K562 (cell line): Measurements from ENCODE around the gene FSD1L. TPM values are rescaled to one million over a fixed set of nuclear protein-coding genes. Genes with fewer than 3 reads are reported as not detected.

Source experiments
- ATAC-seq: fragments of 200-7000 bp; cut with Tn5 transposase; 3 replicates; pipeline ENCODE4 v1.9.1; 2020; ENCODE audit warnings: moderate library complexity
- BruUV-seq: library from RNA; stranded (reverse); fragments of 400-500 nt; replicated peaks from 2 replicates; lab custom pipeline; 2021; lab: Mats Ljungman, UMichigan
- CTCF ChIA-PET: fragments of 300-600 bp; formaldehyde crosslinking; extraction: SDS; loops from one replicate; lab custom pipeline; 2021; ENCODE audit warnings: low intra/inter-chr PET ratio; lab: Yijun Ruan, JAX
- POLR2A ChIA-PET: fragments of 300-600, 350-650 bp; sonication (Branson Sonifier 250); formaldehyde crosslinking; extraction: SDS; loops from one replicate; lab custom pipeline; 2021; ENCODE audit warnings: antibody characterized with exemption, inconsistent platforms; lab: Yijun Ruan, JAX
- DNase-seq, 4 experiments: peaks; one replicate each; pipeline versions ENCODE4 v3.0.0 to v3.0.0-alpha.2; 2011 to 2018; ENCODE audit warnings: low spot score in 3 of 4, mixed read lengths in 3 of 4; ENCODE audit errors: extremely low read depth in 1 of 4
- FAIRE-seq: peaks from 2 replicates; lab custom pipeline; 2011; peaks lifted over from hg19 to GRCh38; lab: Jason Lieb, UNC
- H2AFZ ChIP-seq: 2 replicates; pipeline ENCODE4 v1.6.0; 2011; ENCODE audit warnings: low read depth, low read length, control low read depth, inconsistent platforms
- H3K27ac ChIP-seq: fragments of 200-600 bp; 3 replicates; pipeline ENCODE4 v1.8.0; 2011; ENCODE audit warnings: low read depth, mild to moderate bottlenecking, control low read depth, inconsistent platforms, low read length, moderate library complexity, mixed read lengths; ENCODE audit errors: extremely low read depth
- H3K27me3 ChIP-seq, 2 experiments: fragments of 300-600 bp in 1 of 2; 2 replicates in 1 of 2; 3 replicates in 1 of 2; pipeline versions ENCODE4 v1.6.0 to v1.8.0; 2011; ENCODE audit warnings: inconsistent platforms in 2 of 2, low read length in 2 of 2, mild to moderate bottlenecking in 1 of 2, mixed read lengths in 1 of 2, moderate library complexity in 1 of 2; ENCODE audit not compliant: control insufficient read depth in 2 of 2, insufficient read depth in 2 of 2
- H3K36me3 ChIP-seq: fragments of 300-600 bp; 3 replicates; pipeline ENCODE4 v1.8.0; 2011; ENCODE audit warnings: mild to moderate bottlenecking, low read length, inconsistent platforms; ENCODE audit not compliant: control insufficient read depth, insufficient read depth
- H3K4me1 ChIP-seq, 2 experiments: fragments of 200-600 bp in 1 of 2; replicated peaks in 1 of 2; 2 replicates in 1 of 2; 3 replicates in 1 of 2; pipeline versions ENCODE4 v1.5.1 to v1.8.0; 2011; ENCODE audit warnings: inconsistent platforms in 2 of 2, low read length in 2 of 2, mild to moderate bottlenecking in 1 of 2, mixed read lengths in 1 of 2, moderate library complexity in 1 of 2; ENCODE audit not compliant: control insufficient read depth in 2 of 2, insufficient read depth in 2 of 2
- H3K4me2 ChIP-seq: 2 replicates; pipeline ENCODE4 v1.6.1; 2011; ENCODE audit warnings: low read length, control low read depth, inconsistent platforms, mixed read lengths; ENCODE audit not compliant: insufficient read depth
- H3K4me3 ChIP-seq: fragments of 200-600 bp; sonication (generic), shearing (Covaris generic); 2 replicates; pipeline ENCODE4 v1.5.1; 2016; ENCODE audit warnings: control low read depth, inconsistent platforms
- H3K79me2 ChIP-seq: fragments of 200-600 bp; 3 replicates; pipeline ENCODE4 v1.8.0; 2011; ENCODE audit warnings: low read length, inconsistent platforms; ENCODE audit not compliant: control insufficient read depth, insufficient read depth
- H3K9ac ChIP-seq, 2 experiments: 2 replicates each; pipeline versions ENCODE4 v1.6.0 to v1.6.1; 2011; ENCODE audit warnings: low read depth in 2 of 2, low read length in 2 of 2, control low read depth in 1 of 2, inconsistent platforms in 1 of 2, mild to moderate bottlenecking in 1 of 2, mixed read lengths in 1 of 2; ENCODE audit not compliant: insufficient read depth in 1 of 2
- H3K9me1 ChIP-seq: one replicate; pipeline ENCODE4 v1.6.0; 2011; ENCODE audit warnings: inconsistent platforms, mild to moderate bottlenecking, low read length, moderate library complexity; ENCODE audit not compliant: control insufficient read depth, insufficient read depth
- H3K9me3 ChIP-seq: replicated peaks from 2 replicates; pipeline ENCODE4 v1.5.1; 2011; ENCODE audit warnings: low read depth, low read length, inconsistent platforms; ENCODE audit not compliant: control insufficient read depth, insufficient read depth
- H4K20me1 ChIP-seq: replicated peaks from 2 replicates; pipeline ENCODE4 v1.6.1; 2011; ENCODE audit warnings: low read length, inconsistent platforms, mixed read lengths; ENCODE audit not compliant: control insufficient read depth, insufficient read depth
- BCLAF1 ChIP-seq, 2 experiments: fragments of 450-650 bp in 1 of 2; IDR thresholded peaks; 2 replicates each; pipeline ENCODE4 v1.6.1; 2011 to 2017; ENCODE audit warnings: low read depth in 2 of 2, antibody characterized with exemption in 1 of 2, borderline replicate concordance in 1 of 2, low read length in 1 of 2, mild to moderate bottlenecking in 1 of 2, mixed read lengths in 1 of 2; ENCODE audit not compliant: control insufficient read depth in 1 of 2
- BRD4 ChIP-seq: fragments of 200-600 bp; sonication (generic); IDR thresholded peaks from 2 replicates; pipeline ENCODE4 v1.6.1; 2017; ENCODE audit warnings: inconsistent platforms
- CEBPG ChIP-seq, 3 experiments: fragments of 200-800 bp in 1 of 3; sonication (Bioruptor generic) in 1 of 3; sonication (generic) in 1 of 3; formaldehyde crosslinking in 1 of 3; IDR thresholded peaks in 2 of 3; conservative IDR thresholded peaks in 1 of 3; 2 replicates each; pipeline versions ENCODE4 v1.6.1 to v1.8.0; 2016 to 2022; ENCODE audit warnings: missing compliant biosample characterization in 2 of 3, missing genetic modification characterization in 2 of 3, mild to moderate bottlenecking in 1 of 3, missing genetic modification reagents in 1 of 3
- EZH2 ChIP-seq: IDR thresholded peaks from 2 replicates; pipeline ENCODE4 v1.6.1; 2012; ENCODE audit warnings: low read depth, mild to moderate bottlenecking, inconsistent platforms, low read length, borderline replicate concordance
- GATAD2B ChIP-seq: fragments of 450-650 bp; IDR thresholded peaks from 2 replicates; pipeline ENCODE4 v1.6.1; 2017; ENCODE audit warnings: mild to moderate bottlenecking, borderline replicate concordance
- HBP1 ChIP-seq: fragments of 450-650 bp; formaldehyde crosslinking; IDR thresholded peaks from 2 replicates; pipeline ENCODE4 v1.4.0; 2022; ENCODE audit warnings: missing genetic modification characterization
- HMG20A ChIP-seq: fragments of 450-650 bp; formaldehyde crosslinking; conservative IDR thresholded peaks from 2 replicates; pipeline ENCODE4 v1.4.0; 2020; ENCODE audit warnings: mild to moderate bottlenecking, mixed read lengths
- NCOA2 ChIP-seq, 2 experiments: fragments of 450-650 bp; IDR thresholded peaks; 2 replicates each; pipeline ENCODE4 v1.6.1; 2018; ENCODE audit warnings: mild to moderate bottlenecking in 2 of 2, moderate library complexity in 1 of 2; ENCODE audit not compliant: partially characterized antibody in 2 of 2
- NR2C1 ChIP-seq, 2 experiments: fragments of 450-650 bp; IDR thresholded peaks; 2 replicates each; pipeline ENCODE4 v1.6.1; 2017; ENCODE audit warnings: mild to moderate bottlenecking in 2 of 2, antibody characterized with exemption in 1 of 2, inconsistent platforms in 1 of 2, missing compliant biosample characterization in 1 of 2, missing genetic modification characterization in 1 of 2
- SMARCC2 ChIP-seq: fragments of 450-650 bp; IDR thresholded peaks from 2 replicates; pipeline ENCODE4 v1.6.1; 2017; ENCODE audit warnings: antibody characterized with exemption, moderate library complexity, mild to moderate bottlenecking, low read depth
- ZZZ3 ChIP-seq: fragments of 450-650 bp; IDR thresholded peaks from 2 replicates; pipeline ENCODE4 v1.6.1; 2016; ENCODE audit warnings: antibody characterized with exemption, mild to moderate bottlenecking, moderate library complexity
- whole genome bisulfite sequencing: fragments of 100-300 bp; shearing (Covaris generic); methylation state at CpG from one replicate; pipeline ENCODE4 v1.1.6; 2016; ENCODE audit warnings: low coverage, mixed read lengths; ENCODE audit not compliant: insufficient coverage; ENCODE audit errors: missing lambda C conversion rate; 5-methylcytosine and 5-hydroxymethylcytosine counted together
- in situ Hi-C: fragments of 300-500 bp; cut with MboI; formaldehyde crosslinking; loops from 4 replicates; pipeline ENCODE4 v1.15.0; 2018; ENCODE audit warnings: inconsistent platforms, mixed read lengths
- intact Hi-C: fragments of 100-400 bp; cut with micrococcal nuclease; formaldehyde crosslinking; loops from 2 replicates; pipeline ENCODE4 v1.14.2; 2022
- polyA plus RNA-seq, 8 experiments: library from polyadenylated mRNA; depleted of rRNA in 4 of 8; stranded (reverse) in 5 of 8; unstranded in 3 of 8; fragments of >200 nt; fragmentation: Nextera tagmentation in 2 of 8; fragmentation: Illumina TruSeq in 1 of 8; extraction: Ambion mirVana in 2 of 8; extraction: Trizol in 1 of 8; gene quantifications; 2 replicates each; pipeline versions ENCODE4 v1.2.1 to v1.2.3, GENCODE V29; 2011 to 2014; ENCODE audit warnings: inconsistent platforms in 1 of 8, missing spikeins in 1 of 8
- total RNA-seq, 7 experiments: library from RNA; depleted of rRNA in 6 of 7; stranded (reverse); fragments of >200 nt in 6 of 7; fragmentation: Illumina TruSeq in 2 of 7; extraction: Trizol in 2 of 7; gene quantifications; 2 replicates each; pipeline versions ENCODE4 v1.2.1 to v1.2.3, GENCODE V29; 2011 to 2021; ENCODE audit warnings: low replicate concordance in 1 of 7
- TF ChIP-seq, protein P1 (sequence below), 3 experiments: fragments of 200-800 bp in 1 of 3; fragments of 250-450 bp in 1 of 3; fragments of 450-650 bp in 1 of 3; sonication (Bioruptor Pico) in 1 of 3; sonication (Bioruptor generic) in 1 of 3; formaldehyde crosslinking in 1 of 3; IDR thresholded peaks; 2 replicates each; pipeline versions ENCODE4 v1.6.1 to v1.8.0; 2016 to 2022; ENCODE audit warnings: mild to moderate bottlenecking in 2 of 3, missing genetic modification characterization in 2 of 3, missing compliant biosample characterization in 1 of 3, moderate library complexity in 1 of 3

The FSD1L gene
- total and polyA plus RNA-seq, 9 of the 15 experiments (the other 6 are each of a cell fraction or from before 2014, with no cell fraction given), result 0.95 to 4.2 (median 2.1) TPM

- no peaks in the 10 kb centered on the region for H3K36me3 ChIP-seq
- POLR2A ChIA-PET, result no interaction called here
- peak in 1 of 4 experiments; percentile 37 for DNase-seq
- BruUV-seq, result no TSS peak
- no peak overlapping the region for H3K27ac ChIP-seq
- no peaks in the 10 kb centered on the region for H3K9me3 ChIP-seq
- no peaks in the 10 kb centered on the region for H4K20me1 ChIP-seq
- peak; percentile 66 for FAIRE-seq
- H3K4me1 ChIP-seq, result no peaks in the 10 kb centered on the region
- H3K9ac ChIP-seq, result no peak overlapping the region
- H3K9me1 ChIP-seq, result no peaks in the 10 kb centered on the region
- 0% methylated on average over 2 of the region's 2 CpGs for WGBS
- H3K79me2 ChIP-seq, result no peaks in the 10 kb centered on the region
- in situ Hi-C loops, result no loop called here
- intact Hi-C loops, result loop anchor here (1.0 to 5.0 kb wide), 5 partner anchors 49 to 455 kb away; no protein-coding TSS in a partner anchor
- peak; percentile 91 for ATAC-seq
- CTCF ChIA-PET, result no interaction called here
- H2AFZ ChIP-seq, result no peak overlapping the region
- no peak overlapping the region for H3K4me2 ChIP-seq
- no peak overlapping the region for H3K4me3 ChIP-seq
- H3K27me3 ChIP-seq, result peaks cover 9 to 14% of the 10 kb centered on the region in 2 experiments; a peak in 4 of 5 replicates
- TF ChIP-seq HBP1 (CRISPR knock-in tag) (no peak), ZZZ3 (no peak), BCLAF1 (IDR thresholded peaks at IDR 0.05; ENCODE audit: borderline replicate concordance in 1 of 2, control insufficient read depth in 1 of 2, low read depth in 2 of 2, low read length in 1 of 2) (no peak), EZH2 (no peak), CEBPG (CRISPR knock-in tag; IDR thresholded peaks at IDR 0.05) (no peak), CEBPG (tag; conservative IDR thresholded peaks at IDR 0.05 in 1 of 2, IDR thresholded peaks at IDR 0.05 in 1 of 2) (peak; percentile 39 to 61; a peak in 3 of 4 replicates), NR2C1 (IDR thresholded peaks at IDR 0.05) (no peak), NR2C1 (tag; IDR thresholded peaks at IDR 0.05) (no peak), NCOA2 (IDR thresholded peaks at IDR 0.05; ENCODE audit: partially characterized antibody in 2 of 2) (no peak), HMG20A (CRISPR knock-in tag) (no peak), BRD4 (no peak), GATAD2B (no peak), SMARCC2 (no peak)
- TF ChIP-seq, protein P1, sequence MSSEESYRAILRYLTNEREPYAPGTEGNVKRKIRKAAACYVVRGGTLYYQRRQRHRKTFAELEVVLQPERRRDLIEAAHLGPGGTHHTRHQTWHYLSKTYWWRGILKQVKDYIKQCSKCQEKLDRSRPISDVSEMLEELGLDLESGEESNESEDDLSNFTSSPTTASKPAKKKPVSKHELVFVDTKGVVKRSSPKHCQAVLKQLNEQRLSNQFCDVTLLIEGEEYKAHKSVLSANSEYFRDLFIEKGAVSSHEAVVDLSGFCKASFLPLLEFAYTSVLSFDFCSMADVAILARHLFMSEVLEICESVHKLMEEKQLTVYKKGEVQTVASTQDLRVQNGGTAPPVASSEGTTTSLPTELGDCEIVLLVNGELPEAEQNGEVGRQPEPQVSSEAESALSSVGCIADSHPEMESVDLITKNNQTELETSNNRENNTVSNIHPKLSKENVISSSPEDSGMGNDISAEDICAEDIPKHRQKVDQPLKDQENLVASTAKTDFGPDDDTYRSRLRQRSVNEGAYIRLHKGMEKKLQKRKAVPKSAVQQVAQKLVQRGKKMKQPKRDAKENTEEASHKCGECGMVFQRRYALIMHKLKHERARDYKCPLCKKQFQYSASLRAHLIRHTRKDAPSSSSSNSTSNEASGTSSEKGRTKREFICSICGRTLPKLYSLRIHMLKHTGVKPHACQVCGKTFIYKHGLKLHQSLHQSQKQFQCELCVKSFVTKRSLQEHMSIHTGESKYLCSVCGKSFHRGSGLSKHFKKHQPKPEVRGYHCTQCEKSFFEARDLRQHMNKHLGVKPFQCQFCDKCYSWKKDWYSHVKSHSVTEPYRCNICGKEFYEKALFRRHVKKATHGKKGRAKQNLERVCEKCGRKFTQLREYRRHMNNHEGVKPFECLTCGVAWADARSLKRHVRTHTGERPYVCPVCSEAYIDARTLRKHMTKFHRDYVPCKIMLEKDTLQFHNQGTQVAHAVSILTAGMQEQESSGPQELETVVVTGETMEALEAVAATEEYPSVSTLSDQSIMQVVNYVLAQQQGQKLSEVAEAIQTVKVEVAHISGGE (CRISPR knock-in tag; IDR thresholded peaks at IDR 0.05), result no peak
Measured at GRCh38 chr9:105425816-105426433, 21.9 kb upstream of the FSD1L start.
